A549 (cell line): ENCODE results near the gene CSNK1A1L. TPM values are rescaled to one million over a fixed set of nuclear protein-coding genes. Genes with fewer than 3 reads are reported as not detected.

Source experiments
- ATAC-seq, 2 experiments: fragments of 200-7000 bp in 1 of 2; fragments of >200 bp in 1 of 2; cut with Nextera tagmentation in 1 of 2; cut with Tn5 transposase in 1 of 2; 3 replicates each; pipeline versions ENCODE4 v1.8.0 to v1.9.1; 2018 to 2020; ENCODE audit warnings: mild to moderate bottlenecking in 1 of 2, moderate library complexity in 1 of 2
- CTCF ChIA-PET: fragments of 300-600 bp; sonication (Branson Sonifier 250); formaldehyde crosslinking; extraction: SDS; loops from one replicate; lab custom pipeline; 2021; ENCODE audit warnings: antibody characterized with exemption, inconsistent platforms; lab: Yijun Ruan, JAX
- POLR2A ChIA-PET: fragments of 350-600 bp; formaldehyde crosslinking; extraction: SDS; loops from one replicate; lab custom pipeline; 2021; ENCODE audit warnings: antibody characterized with exemption, inconsistent platforms; lab: Yijun Ruan, JAX
- DNase-seq, 2 experiments: peaks; one replicate each; pipeline versions ENCODE4 v3.0.0 to v3.0.0-alpha.2; 2011 to 2016; ENCODE audit warnings: low read depth in 1 of 2, low spot score in 1 of 2
- FAIRE-seq: peaks from 2 replicates; lab custom pipeline; 2011; peaks lifted over from hg19 to GRCh38; lab: Jason Lieb, UNC
- H3K27ac ChIP-seq, 2 experiments: fragments of >200 bp; sonication (Bioruptor Twin); formaldehyde crosslinking; 3 replicates each; pipeline ENCODE4 v1.5.1; 2016 to 2017
- H3K4me1 ChIP-seq: fragments of >200 bp; sonication (Bioruptor Twin); formaldehyde crosslinking; 3 replicates; pipeline ENCODE4 v1.6.1; 2016
- H3K4me2 ChIP-seq: fragments of >200 bp; sonication (Bioruptor Twin); formaldehyde crosslinking; 3 replicates; pipeline ENCODE4 v1.6.1; 2016
- H3K4me3 ChIP-seq: fragments of >200 bp; sonication (Bioruptor Twin); formaldehyde crosslinking; 3 replicates; pipeline ENCODE4 v1.5.1; 2016
- H3K9me3 ChIP-seq: fragments of >200 bp; sonication (Bioruptor Twin); formaldehyde crosslinking; 3 replicates; pipeline ENCODE4 v1.6.1; 2016
- CBX8 ChIP-seq: fragments of 200-600 bp; sonication (generic); IDR thresholded peaks from 2 replicates; pipeline ENCODE4 v1.6.1; 2016
- CEBPB ChIP-seq, 2 experiments: fragments of >200 bp in 1 of 2; sonication (Bioruptor Twin) in 1 of 2; formaldehyde crosslinking in 1 of 2; IDR thresholded peaks; 2 replicates each; pipeline ENCODE4 v1.6.1; 2012 to 2016
- CHD2 ChIP-seq: fragments of 150-350 bp; IDR thresholded peaks from 2 replicates; pipeline ENCODE4 v1.6.1; 2014; ENCODE audit warnings: low read length; ENCODE audit not compliant: partially characterized antibody
- CHD4 ChIP-seq: fragments of 200-600 bp; sonication (generic); IDR thresholded peaks from 2 replicates; pipeline ENCODE4 v1.6.1; 2016; ENCODE audit warnings: antibody characterized with exemption, mild to moderate bottlenecking, borderline replicate concordance
- EHF ChIP-seq: fragments of 250-450 bp; sonication (Bioruptor Pico); IDR thresholded peaks from 2 replicates; pipeline ENCODE4 v1.5.0; 2020; ENCODE audit warnings: mild to moderate bottlenecking
- EHMT2 ChIP-seq: fragments of 200-600 bp; sonication (generic); IDR thresholded peaks from 2 replicates; pipeline ENCODE4 v1.6.1; 2016; ENCODE audit warnings: antibody characterized with exemption, low read depth, mild to moderate bottlenecking, moderate library complexity
- ELK1 ChIP-seq: fragments of 150-350 bp; IDR thresholded peaks from 2 replicates; pipeline ENCODE4 v1.6.1; 2014; ENCODE audit warnings: low read depth, mild to moderate bottlenecking, low read length
- EP300 ChIP-seq, 2 experiments: fragments of >200 bp; sonication (Bioruptor Twin); formaldehyde crosslinking; IDR thresholded peaks; 2 replicates in 1 of 2; 3 replicates in 1 of 2; pipeline ENCODE4 v1.6.1; 2016 to 2017
- ESRRA ChIP-seq: fragments of 150-350 bp; IDR thresholded peaks from 2 replicates; pipeline ENCODE4 v1.6.1; 2014; ENCODE audit warnings: mild to moderate bottlenecking, low read length, borderline replicate concordance
- FOSB ChIP-seq: fragments of 250-450 bp; sonication (Bioruptor Pico); IDR thresholded peaks from 2 replicates; pipeline ENCODE4 v1.5.0; 2020; ENCODE audit warnings: mild to moderate bottlenecking, moderate library complexity
- FOSL2 ChIP-seq, 2 experiments: fragments of 450-650 bp in 1 of 2; fragments of >200 bp in 1 of 2; sonication (Bioruptor Twin) in 1 of 2; formaldehyde crosslinking; IDR thresholded peaks; 2 replicates each; pipeline versions ENCODE4 v1.5.0 to v1.6.1; 2016 to 2020; ENCODE audit warnings: mild to moderate bottlenecking in 1 of 2, moderate library complexity in 1 of 2
- HEYL ChIP-seq: fragments of 250-450 bp; sonication (Bioruptor Pico); IDR thresholded peaks from 2 replicates; pipeline ENCODE4 v1.8.0; 2021; ENCODE audit warnings: mild to moderate bottlenecking, moderate library complexity
- HOXA7 ChIP-seq: fragments of 250-450 bp; sonication (Bioruptor Pico); IDR thresholded peaks from 2 replicates; pipeline ENCODE4 v1.5.0; 2020; ENCODE audit warnings: mild to moderate bottlenecking, moderate library complexity
- JUN ChIP-seq, 2 experiments: fragments of >200 bp; sonication (Bioruptor Twin); formaldehyde crosslinking; IDR thresholded peaks; 2 replicates in 1 of 2; 3 replicates in 1 of 2; pipeline ENCODE4 v1.6.1; 2016 to 2017
- JUNB ChIP-seq: fragments of >200 bp; sonication (Bioruptor Twin); formaldehyde crosslinking; IDR thresholded peaks from 2 replicates; pipeline ENCODE4 v1.6.1; 2016
- KDM1A ChIP-seq: fragments of 200-600 bp; sonication (generic); IDR thresholded peaks from 2 replicates; pipeline ENCODE4 v1.6.1; 2016; ENCODE audit warnings: low read depth, mild to moderate bottlenecking
- KDM5A ChIP-seq: fragments of 200-600 bp; sonication (generic); IDR thresholded peaks from 2 replicates; pipeline ENCODE4 v1.6.1; 2016; ENCODE audit warnings: antibody characterized with exemption, mild to moderate bottlenecking
- MAFK ChIP-seq: fragments of 450-650 bp; IDR thresholded peaks from 2 replicates; pipeline ENCODE4 v1.6.1; 2014; ENCODE audit not compliant: partially characterized antibody
- MYC ChIP-seq: IDR thresholded peaks from 2 replicates; pipeline ENCODE4 v1.6.1; 2012; ENCODE audit warnings: mild to moderate bottlenecking, inconsistent platforms, low read length, improper control_type of control experiment, borderline replicate concordance
- NR3C1 ChIP-seq: fragments of >200 bp; sonication (Bioruptor Twin); formaldehyde crosslinking; IDR thresholded peaks from 3 replicates; pipeline ENCODE4 v1.6.1; 2017
- POLR2A ChIP-seq: IDR thresholded peaks from 2 replicates; pipeline ENCODE4 v1.6.1; 2012; ENCODE audit warnings: mild to moderate bottlenecking, low read length
- POLR2AphosphoS2 ChIP-seq: conservative IDR thresholded peaks from 2 replicates; pipeline ENCODE4 v1.6.1; 2012; ENCODE audit warnings: low read length, improper control_type of control experiment, inconsistent platforms
- RARB ChIP-seq: fragments of 250-450 bp; sonication (Bioruptor Pico); IDR thresholded peaks from 2 replicates; pipeline ENCODE4 v1.8.0; 2021; ENCODE audit warnings: mild to moderate bottlenecking, moderate library complexity
- REST ChIP-seq: fragments of 200-600 bp; sonication (generic); IDR thresholded peaks from 2 replicates; pipeline ENCODE4 v1.6.1; 2016; ENCODE audit warnings: antibody characterized with exemption, mild to moderate bottlenecking, moderate library complexity
- TP53 ChIP-seq: fragments of 250-450 bp; sonication (Bioruptor Pico); IDR thresholded peaks from 2 replicates; pipeline ENCODE4 v1.5.0; 2021; ENCODE audit warnings: mild to moderate bottlenecking, moderate library complexity
- USF2 ChIP-seq: fragments of 450-650 bp; IDR thresholded peaks from 2 replicates; pipeline ENCODE4 v1.6.1; 2014; ENCODE audit warnings: antibody characterized with exemption
- ZFP36 ChIP-seq: fragments of 450-650 bp; IDR thresholded peaks from 2 replicates; pipeline ENCODE4 v1.6.1; 2014; ENCODE audit warnings: borderline replicate concordance; ENCODE audit not compliant: partially characterized antibody
- ZSCAN20 ChIP-seq: fragments of 250-450 bp; sonication (Bioruptor Pico); IDR thresholded peaks from 2 replicates; pipeline ENCODE4 v1.8.0; 2022; ENCODE audit warnings: mild to moderate bottlenecking, moderate library complexity
- WGBS: methylation state at CpG from one replicate; pipeline ENCODE4 v1.1.6; 2017; ENCODE audit errors: missing lambda C conversion rate; 5-methylcytosine and 5-hydroxymethylcytosine counted together
- polyA minus RNA-seq: library from RNA; depleted of rRNA, polyadenylated mRNA; stranded (reverse); fragments of >200 nt; gene quantifications from 2 replicates; pipeline ENCODE4 v1.2.3, GENCODE V29; 2011; rRNA and poly(A)+ RNA removed
- polyA plus RNA-seq, 4 experiments: library from polyadenylated mRNA; depleted of rRNA in 3 of 4; stranded (reverse); fragments of >200 nt; fragmentation: RNase III in 1 of 4; extraction: RNeasy Plus Mini Kit Qiagen cat#74134 plus additional on column Dnase treatment in 1 of 4; gene quantifications; 2 replicates in 3 of 4; 3 replicates in 1 of 4; pipeline ENCODE4 v1.2.3, GENCODE V29; 2011 to 2017
- TF ChIP-seq, protein P1 (sequence below): IDR thresholded peaks from 2 replicates; pipeline ENCODE4 v1.6.1; 2012
- TF ChIP-seq, protein P2 (sequence below): fragments of >200 bp; sonication (Bioruptor Twin); formaldehyde crosslinking; IDR thresholded peaks from 2 replicates; pipeline ENCODE4 v1.6.1; 2016

Gene CSNK1A1L
- polyA plus RNA-seq (2011; rRNA removed) (not detected in 2 replicates), polyA plus RNA-seq (2017; fragmentation: RNase III; extraction: RNeasy Plus Mini Kit Qiagen cat#74134 plus additional on column Dnase treatment) (not detected in 3 replicates), polyA minus RNA-seq (not detected in 2 replicates)
- polyA plus RNA-seq (2012; cell fraction: cytosol; rRNA removed): not detected in 2 replicates
- polyA plus RNA-seq (2012; cell fraction: nucleus; rRNA removed): not detected in 2 replicates

- Histone ChIP-seq H3K9me3 (no peaks in the 10 kb centered on the region), H3K4me3 (no peak within 1 kb of the TSS), H3K4me1 (no peaks in the 10 kb centered on the region), H3K27ac (no peak within 1 kb of the TSS), H3K4me2 (no peak within 1 kb of the TSS)
- CTCF ChIA-PET: no interaction called here
- no peak for FAIRE-seq
- no peak for DNase-seq
- WGBS: 64% methylated on average over 12 of the region's 26 CpGs
- TF ChIP-seq CHD4 (no peak), CHD2 (no peak), USF2 (no peak), HEYL (CRISPR knock-in tag) (no peak)
- TF ChIP-seq, protein P1, sequence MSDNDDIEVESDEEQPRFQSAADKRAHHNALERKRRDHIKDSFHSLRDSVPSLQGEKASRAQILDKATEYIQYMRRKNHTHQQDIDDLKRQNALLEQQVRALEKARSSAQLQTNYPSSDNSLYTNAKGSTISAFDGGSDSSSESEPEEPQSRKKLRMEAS: no peak
- POLR2A ChIA-PET: no interaction called here
- ATAC-seq: no peak
Observed at GRCh38 chr13:37105251-37105714, at the start of gene CSNK1A1L. CSNK1A1L (minus strand) TSS chr13:37105664; CDS start chr13:37105256, 408 bp downstream.

- FAIRE-seq (no peak), ATAC-seq (no peak), DNase-seq (no peak)
- H3K9me3 ChIP-seq: no peaks in the 10 kb centered on the region
- no peak for TF ChIP-seq NR3C1
- no peak for TF ChIP-seq POLR2AphosphoS2
- no peak for TF ChIP-seq TP53 (CRISPR knock-in tag)
- no peak for TF ChIP-seq JUNB
- TF ChIP-seq, protein P2, sequence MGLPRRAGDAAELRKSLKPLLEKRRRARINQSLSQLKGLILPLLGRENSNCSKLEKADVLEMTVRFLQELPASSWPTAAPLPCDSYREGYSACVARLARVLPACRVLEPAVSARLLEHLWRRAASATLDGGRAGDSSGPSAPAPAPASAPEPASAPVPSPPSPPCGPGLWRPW: no peak
- TF ChIP-seq ESRRA: no peak
- TF ChIP-seq KDM1A: no peak
- no peak for TF ChIP-seq REST
- no peak for TF ChIP-seq MAFK
- TF ChIP-seq FOSB (CRISPR knock-in tag): no peak
- no peak for TF ChIP-seq POLR2A
- no peak for TF ChIP-seq CBX8
- TF ChIP-seq FOSL2 (IDR thresholded peaks at IDR 0.05): no peak
- TF ChIP-seq FOSL2 (CRISPR knock-in tag; IDR thresholded peaks at IDR 0.05): no peak
- no peak for TF ChIP-seq CEBPB (IDR thresholded peaks at IDR 0.05)
- no peak for TF ChIP-seq RARB (CRISPR knock-in tag)
- H3K27ac ChIP-seq: no peak overlapping the region
- CTCF ChIA-PET: no interaction called here
- no peak overlapping the region for H3K4me3 ChIP-seq
- H3K4me1 ChIP-seq: no peaks in the 10 kb centered on the region
- no peak overlapping the region for H3K4me2 ChIP-seq
- WGBS: 32% methylated on average over 3 of the region's 3 CpGs
- POLR2A ChIA-PET: no interaction called here
Observed at GRCh38 chr13:37149380-37149779, 43.9 kb upstream of the CSNK1A1L start.

DNA sequence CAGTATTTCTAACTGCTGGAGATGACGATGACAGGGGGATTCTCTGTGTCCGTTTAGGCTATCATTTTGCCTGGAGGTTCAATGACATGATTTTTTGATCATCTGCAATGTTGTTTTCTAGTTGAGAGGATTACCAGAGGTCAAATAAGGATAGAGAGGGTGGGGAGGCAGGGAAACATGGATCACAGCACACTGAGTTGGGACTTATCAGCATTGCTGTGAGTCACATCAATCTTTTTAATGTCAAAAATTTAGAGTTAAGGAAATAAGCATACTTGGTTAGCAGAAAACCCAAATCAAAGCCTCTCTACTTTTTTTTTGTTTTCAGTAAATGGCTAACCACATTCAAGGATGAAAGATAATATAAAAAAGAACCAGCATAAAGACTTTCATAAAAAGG lies 43.0 kb upstream of the CSNK1A1L start:
- WGBS: 2% methylated on average over 2 of the region's 2 CpGs
- CTCF ChIA-PET: no interaction called here
- ATAC-seq: no peak
- H3K4me2 ChIP-seq: no peak overlapping the region
- FAIRE-seq: no peak
- H3K4me3 ChIP-seq: no peak overlapping the region
- POLR2A ChIA-PET: no interaction called here
- DNase-seq: no peak
- no peaks in the 10 kb centered on the region for H3K4me1 ChIP-seq
- no peak overlapping the region for H3K27ac ChIP-seq
- no peaks in the 10 kb centered on the region for H3K9me3 ChIP-seq
- TF ChIP-seq KDM5A: no peak
- no peak for TF ChIP-seq KDM1A
- TF ChIP-seq, protein P1: no peak
- no peak for TF ChIP-seq MYC
- TF ChIP-seq ZSCAN20 (CRISPR knock-in tag): no peak
- TF ChIP-seq EHMT2: no peak
- TF ChIP-seq CHD4: no peak
- TF ChIP-seq EHF (CRISPR knock-in tag): no peak
- no peak for TF ChIP-seq EP300 (IDR thresholded peaks at IDR 0.05)
- TF ChIP-seq ZFP36: no peak
- no peak for TF ChIP-seq JUN (IDR thresholded peaks at IDR 0.05)
- no peak for TF ChIP-seq ELK1
- no peak for TF ChIP-seq FOSL2 (IDR thresholded peaks at IDR 0.05)
- TF ChIP-seq FOSL2 (CRISPR knock-in tag; IDR thresholded peaks at IDR 0.05): no peak
- no peak for TF ChIP-seq HOXA7 (CRISPR knock-in tag)
